Measurements from ENCODE around the gene DLG5. TPM values are rescaled to one million over a fixed set of nuclear protein-coding genes. Genes with fewer than 3 reads are reported as not detected.

Gene DLG5
- total RNA-seq, 2 donors from 2014 or later, result 72.3 to 134 TPM

GRCh38 chr10:77810446-77811335 is 115.9 kb downstream of the DLG5 start:
- Histone ChIP-seq H3K4me3 (no peak overlapping the region), H3K27ac (no peak overlapping the region), H3K27me3 (replicated peaks; ENCODE audit: insufficient read depth) (no peaks in the 10 kb centered on the region), H3K36me3 (peaks cover 31 to 35% of the 10 kb centered on the region in 2 donors), H3K9me3 (no peaks in the 10 kb centered on the region), H3K4me1 (replicated peaks) (no peaks in the 10 kb centered on the region)
- intact Hi-C loops (cut with DNase I), result no loop called here
- 86% methylated on average over 23 of the region's 23 CpGs for WGBS
- TF ChIP-seq POLR2A (IDR thresholded peaks at IDR 0.05) (no peak), POLR2AphosphoS5 (IDR thresholded peaks at IDR 0.05) (no peak), CTCF (IDR thresholded peaks at IDR 0.05) (no peak)
- DNase-seq (ENCODE audit: low spot score), result no peak

- Histone ChIP-seq H3K36me3 (peaks cover 31 to 43% of the 10 kb centered on the region in 2 donors), H3K4me3 (no peak overlapping the region), H3K4me1 (replicated peaks) (no peaks in the 10 kb centered on the region), H3K9me3 (no peaks in the 10 kb centered on the region), H3K27me3 (replicated peaks; ENCODE audit: insufficient read depth) (no peaks in the 10 kb centered on the region), H3K27ac (no peak overlapping the region)
- WGBS, result 90% methylated on average over 8 of the region's 8 CpGs
- intact Hi-C loops (cut with DNase I), result no loop called here
- DNase-seq (ENCODE audit: low spot score), result no peak
- TF ChIP-seq POLR2A (IDR thresholded peaks at IDR 0.05), result no peak
- no peak for TF ChIP-seq POLR2AphosphoS5 (IDR thresholded peaks at IDR 0.05)
- no peak for TF ChIP-seq CTCF (IDR thresholded peaks at IDR 0.05)
Measured at GRCh38 chr10:77809336-77809735, 117.2 kb downstream of the DLG5 start.

GRCh38 chr10:77807706-77808105 is 118.8 kb downstream of the DLG5 start:
- Histone ChIP-seq H3K27ac (no peak overlapping the region), H3K4me3 (no peak overlapping the region), H3K27me3 (replicated peaks; ENCODE audit: insufficient read depth) (no peaks in the 10 kb centered on the region), H3K9me3 (no peaks in the 10 kb centered on the region), H3K4me1 (replicated peaks) (no peaks in the 10 kb centered on the region), H3K36me3 (peaks cover 31 to 43% of the 10 kb centered on the region in 2 donors)
- intact Hi-C loops (cut with DNase I), result no loop called here
- 94% methylated on average over 8 of the region's 9 CpGs for WGBS
- TF ChIP-seq POLR2A (IDR thresholded peaks at IDR 0.05) (no peak), CTCF (IDR thresholded peaks at IDR 0.05) (no peak), POLR2AphosphoS5 (IDR thresholded peaks at IDR 0.05) (no peak)
- no peak for DNase-seq (ENCODE audit: low spot score)

- WGBS, result 82% methylated on average over 18 of the region's 19 CpGs
- Histone ChIP-seq H3K36me3 (peaks cover 27 to 38% of the 10 kb centered on the region in 2 donors), H3K27me3 (replicated peaks; ENCODE audit: insufficient read depth) (no peaks in the 10 kb centered on the region), H3K27ac (no peak overlapping the region), H3K4me3 (no peak overlapping the region), H3K4me1 (replicated peaks) (no peaks in the 10 kb centered on the region), H3K9me3 (no peaks in the 10 kb centered on the region)
- intact Hi-C loops (cut with DNase I), result no loop called here
- DNase-seq (ENCODE audit: low spot score), result no peak
- TF ChIP-seq POLR2AphosphoS5 (IDR thresholded peaks at IDR 0.05) (no peak), CTCF (IDR thresholded peaks at IDR 0.05) (no peak), POLR2A (IDR thresholded peaks at IDR 0.05) (no peak)
Measured at GRCh38 chr10:77806511-77807157, 119.9 kb downstream of the DLG5 start.

Measured in prostate gland (tissue), 2 donors.